ENCODE data around the gene BTBD9.

Gene BTBD9

DNA sequence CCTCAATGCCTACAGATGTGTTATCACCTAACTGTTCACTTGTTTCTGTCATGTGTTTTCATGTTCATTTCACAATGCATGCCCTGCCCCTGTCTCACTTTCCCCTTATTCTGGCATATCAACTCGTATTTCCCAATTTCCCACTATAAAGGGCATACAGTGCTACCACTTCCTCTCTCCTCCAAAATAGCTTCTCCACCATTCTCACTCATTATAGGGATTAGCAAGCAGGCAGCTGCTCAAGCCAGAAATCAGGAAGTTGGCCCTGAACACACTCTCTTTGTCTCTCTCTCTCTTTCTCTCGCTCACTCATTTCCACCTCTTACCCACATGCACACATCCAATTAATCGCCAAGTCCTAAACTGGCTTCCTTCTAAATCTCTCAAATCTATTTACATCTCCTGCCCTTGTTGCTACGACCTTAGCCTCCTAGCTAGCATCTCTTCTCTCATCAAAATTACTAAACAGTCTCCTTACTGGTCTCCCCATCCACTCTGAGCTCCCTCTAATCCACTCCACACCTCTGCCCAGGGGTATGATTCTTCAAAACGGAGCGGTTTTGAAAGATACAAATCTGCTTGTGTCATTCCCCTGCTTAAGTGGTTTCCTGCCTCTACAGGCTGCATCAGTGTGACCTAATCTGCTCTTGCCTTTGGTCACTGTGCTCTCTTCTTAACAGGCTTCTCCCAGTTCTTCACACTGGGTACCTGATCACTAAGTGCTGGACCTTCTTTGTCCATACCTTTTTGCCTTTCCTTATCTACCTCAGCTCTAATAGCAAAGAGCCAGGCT, 196.2 kb downstream of the BTBD9 start:
- TF ChIP-seq CTCF (IDR thresholded peaks at IDR 0.05; ENCODE audit: low read length, missing control alignments): no peak
- peak; percentile 3 for DNase-seq (ENCODE audit: low read depth)
- H3K4me3 ChIP-seq (replicated peaks; ENCODE audit: low read depth, low read length): no peak overlapping the region

DNA sequence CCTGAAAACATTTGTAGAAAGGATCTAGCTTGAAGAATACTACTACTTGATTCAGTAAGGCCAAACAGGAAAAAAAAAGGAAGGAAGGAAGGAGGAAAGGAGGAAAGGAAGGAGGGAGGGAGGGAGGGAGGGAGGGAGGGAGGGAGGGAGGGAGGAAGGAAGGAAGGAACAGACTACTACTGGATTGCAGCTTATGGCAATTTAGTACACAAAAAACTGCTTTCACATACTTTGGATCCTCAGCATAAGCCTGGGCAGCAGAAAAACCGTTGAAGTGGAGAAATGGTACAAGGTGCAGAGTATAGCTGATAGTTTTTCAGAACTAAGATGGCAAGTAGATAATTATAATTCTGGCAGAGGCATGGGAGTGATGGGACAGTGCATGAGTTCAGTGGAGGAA, 201.6 kb downstream of the BTBD9 start:
- DNase-seq (ENCODE audit: low read depth): no peak
- no peak overlapping the region for H3K4me3 ChIP-seq (replicated peaks; ENCODE audit: low read depth, low read length)
- TF ChIP-seq CTCF (IDR thresholded peaks at IDR 0.05; ENCODE audit: low read length, missing control alignments): no peak

DNA sequence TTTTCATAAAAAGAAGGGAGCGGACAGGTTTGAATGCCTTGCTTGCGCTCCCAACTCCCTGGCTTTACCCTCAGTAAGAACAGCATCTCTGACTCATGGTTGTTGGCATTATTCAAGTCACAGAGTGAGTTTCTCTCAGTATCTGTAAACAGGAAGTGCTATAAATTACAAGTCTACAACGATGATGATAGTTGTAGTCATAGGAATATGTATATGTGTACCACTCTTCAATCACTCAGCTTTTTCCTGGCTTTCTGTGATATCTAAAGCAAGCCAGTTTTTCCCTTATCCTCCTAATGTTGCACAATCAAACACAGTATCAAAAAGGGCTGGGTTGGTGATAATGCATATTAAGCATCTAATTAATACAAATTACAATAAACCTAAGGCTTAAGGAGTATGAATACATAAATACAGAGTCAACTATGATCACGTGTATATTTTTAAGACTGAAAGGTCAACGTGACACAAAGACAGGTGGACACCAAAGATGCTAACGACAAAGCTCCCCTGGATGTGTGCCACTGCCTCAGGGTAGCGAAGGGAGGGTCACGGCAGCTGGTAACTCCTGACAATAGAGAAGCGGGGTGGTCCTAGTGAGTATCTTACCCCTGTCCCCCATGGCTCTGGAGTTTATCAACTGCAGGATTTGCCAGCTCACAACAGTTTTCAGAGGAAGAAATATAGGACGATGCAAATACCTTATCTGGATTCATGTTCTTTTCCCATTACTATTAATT, 202.8 kb downstream of the BTBD9 start:
- H3K4me3 ChIP-seq (replicated peaks; ENCODE audit: low read depth, low read length): no peak overlapping the region
- DNase-seq (ENCODE audit: low read depth): peak; percentile 65
- no peak for TF ChIP-seq CTCF (IDR thresholded peaks at IDR 0.05; ENCODE audit: low read length, missing control alignments)

DNA sequence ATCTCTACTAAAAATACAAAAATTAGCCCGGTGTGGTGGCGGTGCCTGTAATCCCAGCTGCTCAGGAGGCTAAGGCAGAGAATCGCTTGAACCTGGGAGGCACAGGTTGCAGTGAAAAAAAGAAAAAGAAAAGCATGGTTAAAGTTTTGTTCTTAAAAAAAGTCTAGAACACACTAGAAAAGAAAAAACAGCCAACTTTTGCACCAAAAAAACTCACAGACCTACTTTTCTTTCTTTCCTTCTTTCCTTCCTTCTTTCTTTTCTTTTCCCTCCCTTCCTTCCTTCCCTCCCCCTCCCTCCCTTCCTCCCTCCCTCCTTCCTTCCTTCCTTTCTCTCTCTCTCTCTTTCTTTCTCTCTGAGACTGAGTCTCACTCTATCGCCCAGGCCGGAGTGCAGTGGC, 204.4 kb downstream of the BTBD9 start:
- H3K4me3 ChIP-seq (replicated peaks; ENCODE audit: low read depth, low read length): no peak overlapping the region
- TF ChIP-seq CTCF (IDR thresholded peaks at IDR 0.05; ENCODE audit: low read length, missing control alignments): no peak
- no peak for DNase-seq (ENCODE audit: low read depth)

DNA sequence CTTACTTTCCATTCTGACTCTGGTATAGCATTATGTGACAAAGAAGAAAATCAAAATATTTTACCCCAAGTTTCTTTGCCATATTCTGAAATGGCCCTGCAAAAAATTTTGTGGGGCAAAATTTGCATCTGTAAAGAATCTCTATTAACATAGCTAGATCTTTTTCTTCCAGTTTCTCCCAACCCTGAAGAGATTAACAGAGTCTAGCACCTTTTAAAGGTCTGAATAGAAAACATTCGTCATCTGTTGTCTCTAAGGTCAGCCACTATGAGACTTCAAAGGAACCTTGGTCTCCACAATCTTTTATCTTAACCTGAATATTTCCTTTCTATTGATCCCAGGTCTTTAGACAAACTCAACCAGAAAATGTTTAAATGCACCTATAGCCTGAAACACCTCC, 205.7 kb downstream of the BTBD9 start:
- TF ChIP-seq CTCF (IDR thresholded peaks at IDR 0.05; ENCODE audit: low read length, missing control alignments): no peak
- no peak overlapping the region for H3K4me3 ChIP-seq (replicated peaks; ENCODE audit: low read depth, low read length)
- DNase-seq (ENCODE audit: low read depth): no peak

DNA sequence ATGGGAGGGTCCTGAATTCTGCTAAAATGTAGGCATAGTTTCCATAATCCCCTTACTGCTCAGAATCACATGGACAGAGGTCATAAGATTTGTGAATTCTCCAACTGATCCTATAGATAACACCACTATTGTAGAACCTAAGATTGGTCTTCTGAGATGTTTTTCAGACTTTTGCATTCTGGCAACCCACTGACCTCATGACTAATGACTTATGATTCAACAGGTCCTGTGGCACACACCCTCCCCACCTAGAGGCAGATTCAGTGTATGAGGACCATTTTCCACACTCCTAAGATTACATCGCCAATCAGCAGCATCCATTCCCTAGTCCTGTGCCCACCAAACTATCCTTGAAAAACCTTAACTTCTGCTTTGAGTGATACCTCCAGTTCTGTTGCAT, 207.2 kb downstream of the BTBD9 start:
- no peak for TF ChIP-seq CTCF (IDR thresholded peaks at IDR 0.05; ENCODE audit: low read length, missing control alignments)
- peak; percentile 6 for DNase-seq (ENCODE audit: low read depth)
- no peak overlapping the region for H3K4me3 ChIP-seq (replicated peaks; ENCODE audit: low read depth, low read length)

Data from fibroblast of pulmonary artery (primary cell).